Natural killer cell (primary cell): ENCODE results near the gene MIGA2. TPM values are rescaled to one million over a fixed set of nuclear protein-coding genes. Genes with fewer than 3 reads are reported as not detected.

Experiments
- ATAC-seq, 3 donors: fragments of 150-1000 bp in 2 of 3; fragments of 200-7000 bp in 1 of 3; cut with Tn5 transposase; 1 replicate in 1 of 3; 2 replicates in 2 of 3; pipeline ENCODE4 v1.10.0; 2021; ENCODE audit warnings: mild to moderate bottlenecking in 2 of 3, moderate library complexity in 2 of 3
- DNase-seq, 2 donors: peaks; one replicate each; pipeline versions ENCODE4 v3.0.0 to v3.0.0-alpha.2; 2013 to 2021; ENCODE audit warnings: mixed read lengths in 1 of 2
- H3K27ac ChIP-seq: one replicate; pipeline ENCODE4 v1.5.1; 2013; ENCODE audit warnings: mild to moderate bottlenecking, low read length
- H3K27me3 ChIP-seq: one replicate; pipeline ENCODE4 v1.6.1; 2013; ENCODE audit warnings: low read length; ENCODE audit not compliant: control insufficient read depth, insufficient read depth
- H3K36me3 ChIP-seq: one replicate; pipeline ENCODE4 v1.6.1; 2013; ENCODE audit warnings: low read length; ENCODE audit not compliant: control insufficient read depth, insufficient read depth
- H3K4me1 ChIP-seq: one replicate; pipeline ENCODE4 v1.6.1; 2013; ENCODE audit warnings: low read length; ENCODE audit not compliant: control insufficient read depth, insufficient read depth
- H3K4me3 ChIP-seq: one replicate; pipeline ENCODE4 v1.5.1; 2013; ENCODE audit warnings: low read length
- H3K9me3 ChIP-seq: one replicate; pipeline ENCODE4 v1.6.1; 2013; ENCODE audit warnings: low read length; ENCODE audit not compliant: control insufficient read depth, insufficient read depth
- H3K27ac Mint-ChIP-seq, 2 donors: one replicate each; pipeline ENCODE4 v1.8.0; 2022; ENCODE audit warnings: mild to moderate bottlenecking in 2 of 2, mixed read lengths in 2 of 2, moderate library complexity in 1 of 2
- H3K27me3 Mint-ChIP-seq, 2 donors: one replicate each; pipeline ENCODE4 v1.8.0; 2022; ENCODE audit warnings: low read depth in 2 of 2, mixed read lengths in 2 of 2
- H3K36me3 Mint-ChIP-seq: one replicate; pipeline ENCODE4 v1.8.0; 2022; ENCODE audit warnings: mixed read lengths
- H3K4me1 Mint-ChIP-seq, 2 donors: one replicate each; pipeline ENCODE4 v1.8.0; 2022; ENCODE audit warnings: mixed read lengths in 2 of 2
- H3K4me3 Mint-ChIP-seq: one replicate; pipeline ENCODE4 v1.8.0; 2022; ENCODE audit warnings: mild to moderate bottlenecking, moderate library complexity, mixed read lengths
- H3K9me3 Mint-ChIP-seq, 2 donors: one replicate each; pipeline ENCODE4 v1.8.0; 2022; ENCODE audit warnings: mixed read lengths in 2 of 2
- WGBS: methylation state at CpG from one replicate; pipeline ENCODE4 v1.1.7; 2013; ENCODE audit warnings: missing lambda C conversion rate; ENCODE audit not compliant: insufficient coverage; 5-methylcytosine and 5-hydroxymethylcytosine counted together
- intact Hi-C: fragments of 100-400 bp; cut with micrococcal nuclease; formaldehyde crosslinking; loops from one replicate; pipeline ENCODE4 v1.14.2; 2022
- total RNA-seq, 4 donors: library from RNA; stranded (reverse); fragments of 120-200 nt in 1 of 4; gene quantifications; one replicate each; pipeline versions ENCODE4 v1.2.3 to v1.2.4, GENCODE V29; 2013 to 2022
- TF ChIP-seq, protein P1 (sequence below): fragments of 200-600 bp; IDR thresholded peaks from one replicate; pipeline ENCODE4 v1.8.0; 2022; ENCODE audit warnings: antibody characterized with exemption

The MIGA2 gene
- total RNA-seq, 3 donors from 2014 or later (not counting 1 experiment from before 2014, with no cell fraction given) = 67.3 to 77.9 (median 73.9) TPM

DNA sequence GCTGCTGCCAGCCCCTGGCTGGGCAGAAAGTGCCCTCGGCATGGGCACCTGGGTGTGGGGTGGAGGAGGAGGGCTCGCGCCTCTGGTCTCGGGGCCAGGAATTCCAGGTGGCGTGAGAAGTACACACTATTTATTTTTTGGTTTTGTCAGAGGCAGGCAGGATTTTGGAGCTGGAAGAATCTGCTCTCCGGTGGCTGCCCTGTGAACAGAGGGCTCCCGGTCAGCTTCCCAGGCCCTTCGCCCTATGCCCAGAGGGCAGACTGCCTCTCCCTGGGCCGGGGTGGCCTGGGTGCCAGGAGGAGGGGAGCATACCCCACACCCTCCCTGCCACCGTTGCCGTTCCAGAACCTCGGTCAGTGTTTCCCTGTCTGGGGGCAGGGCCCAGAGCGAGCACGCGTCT is 52.8 kb downstream of the MIGA2 start:
- H3K9me3 Mint-ChIP-seq = no peaks in the 10 kb centered on the region
- H3K27ac Mint-ChIP-seq = no peak overlapping the region
- intact Hi-C loops = no loop called here
- no peaks in the 10 kb centered on the region for H3K27me3 ChIP-seq
- H3K4me1 ChIP-seq = no peaks in the 10 kb centered on the region
- TF ChIP-seq, protein P1, sequence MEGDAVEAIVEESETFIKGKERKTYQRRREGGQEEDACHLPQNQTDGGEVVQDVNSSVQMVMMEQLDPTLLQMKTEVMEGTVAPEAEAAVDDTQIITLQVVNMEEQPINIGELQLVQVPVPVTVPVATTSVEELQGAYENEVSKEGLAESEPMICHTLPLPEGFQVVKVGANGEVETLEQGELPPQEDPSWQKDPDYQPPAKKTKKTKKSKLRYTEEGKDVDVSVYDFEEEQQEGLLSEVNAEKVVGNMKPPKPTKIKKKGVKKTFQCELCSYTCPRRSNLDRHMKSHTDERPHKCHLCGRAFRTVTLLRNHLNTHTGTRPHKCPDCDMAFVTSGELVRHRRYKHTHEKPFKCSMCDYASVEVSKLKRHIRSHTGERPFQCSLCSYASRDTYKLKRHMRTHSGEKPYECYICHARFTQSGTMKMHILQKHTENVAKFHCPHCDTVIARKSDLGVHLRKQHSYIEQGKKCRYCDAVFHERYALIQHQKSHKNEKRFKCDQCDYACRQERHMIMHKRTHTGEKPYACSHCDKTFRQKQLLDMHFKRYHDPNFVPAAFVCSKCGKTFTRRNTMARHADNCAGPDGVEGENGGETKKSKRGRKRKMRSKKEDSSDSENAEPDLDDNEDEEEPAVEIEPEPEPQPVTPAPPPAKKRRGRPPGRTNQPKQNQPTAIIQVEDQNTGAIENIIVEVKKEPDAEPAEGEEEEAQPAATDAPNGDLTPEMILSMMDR = no peak
- 96% methylated on average over 15 of the region's 15 CpGs for WGBS
- no peak overlapping the region for H3K4me3 ChIP-seq
- ATAC-seq (no peak), DNase-seq (no peak)
- H3K4me1 Mint-ChIP-seq = no peaks in the 10 kb centered on the region
- H3K27ac ChIP-seq = no peak overlapping the region
- no peaks in the 10 kb centered on the region for H3K27me3 Mint-ChIP-seq
- no peaks in the 10 kb centered on the region for H3K9me3 ChIP-seq
- no peaks in the 10 kb centered on the region for H3K36me3 Mint-ChIP-seq
- H3K36me3 ChIP-seq = peaks cover 45% of the 10 kb centered on the region
- no peak overlapping the region for H3K4me3 Mint-ChIP-seq

DNA sequence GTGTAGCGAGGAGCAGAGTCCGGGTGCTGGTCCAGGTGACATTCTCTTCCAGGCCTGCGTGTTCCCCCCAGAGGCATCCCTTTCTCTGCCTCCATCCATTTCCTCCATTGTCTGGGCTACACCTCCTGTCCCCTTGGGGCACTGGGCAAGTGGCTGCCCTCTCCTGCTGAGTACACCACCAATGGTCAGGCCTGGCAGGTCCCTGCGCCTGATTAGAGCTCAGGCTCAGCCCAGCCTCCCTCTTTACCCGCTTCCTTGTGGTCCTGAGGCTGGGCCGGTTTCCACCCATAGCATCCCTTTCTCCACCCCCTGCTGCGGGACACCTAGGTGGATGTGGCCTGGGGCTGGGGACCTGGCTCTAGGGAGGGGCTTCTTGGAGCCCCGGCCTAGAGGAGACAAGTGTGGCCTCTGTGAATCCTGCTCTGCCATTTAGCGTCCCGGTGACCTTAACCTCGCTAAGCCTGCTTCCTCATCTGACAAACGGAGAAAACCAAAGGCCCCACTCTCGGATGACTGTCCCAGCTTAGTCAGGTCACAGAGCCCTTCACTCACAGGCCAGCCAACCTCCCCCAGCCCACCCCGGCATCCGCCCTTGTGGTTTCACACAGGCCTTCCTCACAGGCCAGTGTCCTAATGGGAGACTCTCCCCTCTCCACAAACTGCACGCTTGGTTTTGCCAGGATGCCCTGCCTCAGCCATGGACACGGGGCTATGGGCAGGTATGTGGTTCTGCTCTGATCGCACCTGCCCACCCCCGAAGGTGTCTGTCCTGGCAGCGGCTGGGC is 57.4 kb downstream of the MIGA2 start:
- H3K4me1 ChIP-seq = no peaks in the 10 kb centered on the region
- H3K27ac ChIP-seq = no peak overlapping the region
- no peak for DNase-seq
- Mint-ChIP-seq H3K4me1 (no peaks in the 10 kb centered on the region), H3K27ac (no peak overlapping the region), H3K9me3 (no peaks in the 10 kb centered on the region), H3K27me3 (no peaks in the 10 kb centered on the region), H3K4me3 (no peak overlapping the region), H3K36me3 (no peaks in the 10 kb centered on the region)
- H3K36me3 ChIP-seq = peaks cover 14% of the 10 kb centered on the region
- no peak overlapping the region for H3K4me3 ChIP-seq
- WGBS = 91% methylated on average over 20 of the region's 20 CpGs
- H3K9me3 ChIP-seq = no peaks in the 10 kb centered on the region
- H3K27me3 ChIP-seq = no peaks in the 10 kb centered on the region
- no peak for ATAC-seq
- TF ChIP-seq, protein P1 = no peak
- intact Hi-C loops = no loop called here

DNA sequence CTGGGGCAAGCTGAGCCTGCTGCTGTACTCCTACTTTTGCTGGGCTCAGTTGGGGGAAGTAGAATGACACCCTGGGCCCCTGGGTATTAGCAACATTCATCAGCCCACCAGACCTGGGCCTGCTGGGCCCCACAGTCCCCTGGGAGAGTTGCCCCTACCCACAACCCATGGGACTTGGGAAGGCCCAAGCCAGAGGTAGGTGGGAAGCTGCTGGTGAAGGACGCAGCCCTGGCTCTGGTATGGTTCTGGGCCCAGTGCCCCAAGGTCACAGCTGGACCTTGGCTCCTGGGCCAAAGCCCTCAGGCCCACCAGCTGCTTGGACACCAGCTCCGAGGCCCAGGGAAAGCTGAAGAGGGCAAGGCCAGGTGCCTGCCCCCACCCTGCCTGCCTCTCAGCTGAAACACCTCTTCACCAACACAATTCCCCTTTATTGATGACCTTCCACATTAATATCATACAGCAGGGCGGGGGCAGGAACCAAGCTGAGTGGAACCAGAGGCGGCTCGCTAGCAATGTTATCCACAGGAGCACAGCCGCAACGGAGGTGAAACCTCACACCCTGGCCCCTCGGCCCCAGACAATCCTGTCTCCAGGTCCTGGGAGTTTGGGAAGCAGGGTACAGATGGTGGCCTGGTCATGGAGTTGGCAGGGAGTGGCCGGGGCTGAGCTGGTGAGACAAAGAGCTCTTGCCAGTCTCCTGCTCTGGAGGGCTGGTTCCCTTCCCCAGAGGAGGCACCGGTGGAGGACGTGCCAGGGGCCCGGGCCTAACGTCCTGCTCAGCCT is 58.2 kb downstream of the MIGA2 start:
- WGBS = 94% methylated on average over 13 of the region's 13 CpGs
- no peak overlapping the region for H3K4me3 ChIP-seq
- DNase-seq = no peak
- H3K9me3 ChIP-seq = no peaks in the 10 kb centered on the region
- TF ChIP-seq, protein P1 = no peak
- no peaks in the 10 kb centered on the region for H3K9me3 Mint-ChIP-seq
- no peak overlapping the region for H3K27ac Mint-ChIP-seq
- H3K36me3 Mint-ChIP-seq = no peaks in the 10 kb centered on the region
- H3K4me3 Mint-ChIP-seq = no peak overlapping the region
- no peak for ATAC-seq
- no peak overlapping the region for H3K27ac ChIP-seq
- no peaks in the 10 kb centered on the region for H3K27me3 Mint-ChIP-seq
- no peaks in the 10 kb centered on the region for H3K27me3 ChIP-seq
- H3K36me3 ChIP-seq = peaks cover 6% of the 10 kb centered on the region
- H3K4me1 ChIP-seq = no peaks in the 10 kb centered on the region
- intact Hi-C loops = no loop called here
- no peaks in the 10 kb centered on the region for H3K4me1 Mint-ChIP-seq
